Endodermal cell (in vitro differentiated cells): ENCODE data around the gene CERKL. TPM values are rescaled to one million over a fixed set of nuclear protein-coding genes. Genes with fewer than 3 reads are reported as not detected.

Experiments
- DNase-seq: peaks from one replicate; pipeline ENCODE4 v3.0.0-alpha.2; 2017
- H3K27ac ChIP-seq: 2 replicates; pipeline ENCODE4 v1.5.1; 2013; ENCODE audit warnings: mild to moderate bottlenecking, low read depth, low read length, moderate library complexity
- H3K27me3 ChIP-seq: 2 replicates; pipeline ENCODE4 v1.6.1; 2013; ENCODE audit warnings: mild to moderate bottlenecking, low read length, moderate library complexity; ENCODE audit not compliant: insufficient read depth, control insufficient read depth, poor library complexity, severe bottlenecking
- H3K36me3 ChIP-seq: 2 replicates; pipeline ENCODE4 v1.7.0; 2013; ENCODE audit warnings: mild to moderate bottlenecking, low read length, moderate library complexity; ENCODE audit not compliant: control insufficient read depth, insufficient read depth
- H3K4me1 ChIP-seq: one replicate; pipeline ENCODE4 v1.7.0; 2013; ENCODE audit warnings: low read length; ENCODE audit not compliant: control insufficient read depth, insufficient read depth
- H3K4me3 ChIP-seq: 2 replicates; pipeline ENCODE4 v1.5.1; 2013; ENCODE audit warnings: mild to moderate bottlenecking, low read length, moderate library complexity
- H3K9ac ChIP-seq: 2 replicates; pipeline ENCODE4 v1.6.1; 2013; ENCODE audit warnings: mild to moderate bottlenecking, low read length, moderate library complexity; ENCODE audit not compliant: poor library complexity, severe bottlenecking; ENCODE audit errors: extremely low read depth
- H3K9me3 ChIP-seq: 2 replicates; pipeline ENCODE4 v1.6.1; 2013; ENCODE audit warnings: mild to moderate bottlenecking, low read length, moderate library complexity; ENCODE audit not compliant: control insufficient read depth
- H3K27ac Mint-ChIP-seq: 2 replicates; pipeline ENCODE4 v1.8.0; 2020; ENCODE audit warnings: mixed read lengths
- H3K27me3 Mint-ChIP-seq: 2 replicates; pipeline ENCODE4 v1.8.0; 2021; ENCODE audit warnings: mild to moderate bottlenecking, mixed read lengths; ENCODE audit not compliant: insufficient read depth
- H3K36me3 Mint-ChIP-seq: 2 replicates; pipeline ENCODE4 v1.8.0; 2020; ENCODE audit warnings: low read depth, mixed read lengths
- H3K4me1 Mint-ChIP-seq: 2 replicates; pipeline ENCODE4 v1.8.0; 2020; ENCODE audit warnings: mixed read lengths
- H3K4me3 Mint-ChIP-seq: 2 replicates; pipeline ENCODE4 v1.8.0; 2020; ENCODE audit warnings: mild to moderate bottlenecking, moderate library complexity, mixed read lengths
- H3K9me3 Mint-ChIP-seq: 2 replicates; pipeline ENCODE4 v1.8.0; 2020; ENCODE audit warnings: mild to moderate bottlenecking, mixed read lengths
- CTCF ChIP-seq: fragments of 200-600 bp; sonication (generic); conservative IDR thresholded peaks from 2 replicates; pipeline ENCODE4 v1.5.0; 2021; ENCODE audit warnings: antibody characterized with exemption, mild to moderate bottlenecking
- WGBS, 2 experiments: methylation state at CpG; one replicate each; pipeline versions ENCODE4 v1.1.5 to v1.1.7; 2013; ENCODE audit warnings: missing lambda C conversion rate in 2 of 2, mixed read lengths in 1 of 2; ENCODE audit not compliant: insufficient coverage in 1 of 2, insufficient read length in 1 of 2; 5-methylcytosine and 5-hydroxymethylcytosine counted together
- total RNA-seq, 2 donors: library from RNA; stranded (reverse); fragmentation: NEBNext Ultra II Directional in 1 of 2; extraction: Animal tissue kit (Norgen Biotek cat#: 25700) in 1 of 2; gene quantifications; 2 replicates in 1 of 2; 3 replicates in 1 of 2; pipeline ENCODE4 v1.2.1, GENCODE V29; 2021

Gene CERKL
- total RNA-seq, 2 donors from 2014 or later: 0.20 to 0.31 TPM

- 83% methylated on average over 1 of the region's 1 CpG; no CpG with 5 or more reads in 1 of the 2 experiments for WGBS, 2 experiments
- Mint-ChIP-seq H3K4me1 (no peaks in the 10 kb centered on the region), H3K4me3 (no peak overlapping the region), H3K36me3 (no peaks in the 10 kb centered on the region), H3K27ac (no peak overlapping the region), H3K9me3 (no peaks in the 10 kb centered on the region), H3K27me3 (no peaks in the 10 kb centered on the region)
- no peaks in the 10 kb centered on the region for H3K36me3 ChIP-seq
- DNase-seq: no peak
- no peaks in the 10 kb centered on the region for H3K4me1 ChIP-seq
- no peaks in the 10 kb centered on the region for H3K9me3 ChIP-seq
- TF ChIP-seq CTCF: no peak
- H3K4me3 ChIP-seq: no peak overlapping the region
- no peak overlapping the region for H3K27ac ChIP-seq
- no peaks in the 10 kb centered on the region for H3K27me3 ChIP-seq
- H3K9ac ChIP-seq: no peak overlapping the region
These were observed 40.2 kb downstream of the CERKL start for GRCh38 chr2:181616715-181617114.

DNA sequence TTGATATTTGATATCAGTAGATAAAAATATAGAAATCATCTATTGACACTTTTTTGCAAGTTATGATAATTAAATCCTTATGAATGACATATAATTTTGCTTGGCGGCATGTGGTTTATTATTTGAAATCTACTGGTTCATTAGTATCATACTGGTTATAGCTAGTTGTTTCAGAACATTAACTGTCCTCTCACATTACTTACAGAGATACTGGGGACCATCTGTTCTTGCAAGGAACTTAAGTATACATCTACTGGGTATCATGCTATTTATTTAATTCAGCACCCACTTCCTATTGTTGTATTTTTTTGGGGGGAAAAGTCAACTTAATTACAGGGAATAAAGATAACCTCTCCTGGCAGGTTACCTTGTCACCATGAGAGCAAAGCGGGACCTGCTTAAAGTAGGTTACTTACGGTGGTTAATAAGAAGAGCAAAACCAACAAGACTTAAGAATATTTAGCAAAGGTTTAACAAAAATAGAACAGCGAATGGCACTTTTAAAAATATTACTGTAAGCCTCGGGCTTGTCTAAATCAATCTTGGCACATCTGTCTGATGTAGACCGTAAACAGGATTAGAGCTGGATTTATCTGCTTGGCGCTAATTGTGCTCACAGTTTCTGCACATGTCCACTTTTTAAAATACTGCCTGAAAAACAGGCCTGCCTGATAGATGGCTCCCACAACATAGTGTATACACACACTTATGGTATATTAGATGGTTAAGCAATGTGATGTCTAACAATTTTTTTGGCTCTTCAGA, 41.8 kb downstream of the CERKL start:
- TF ChIP-seq CTCF: no peak
- H3K9me3 Mint-ChIP-seq: no peaks in the 10 kb centered on the region
- H3K4me3 Mint-ChIP-seq: no peak overlapping the region
- no peaks in the 10 kb centered on the region for H3K4me1 Mint-ChIP-seq
- DNase-seq: no peak
- H3K4me3 ChIP-seq: no peak overlapping the region
- no peaks in the 10 kb centered on the region for H3K36me3 ChIP-seq
- no peaks in the 10 kb centered on the region for H3K9me3 ChIP-seq
- H3K27me3 Mint-ChIP-seq: no peaks in the 10 kb centered on the region
- no peaks in the 10 kb centered on the region for H3K4me1 ChIP-seq
- H3K27me3 ChIP-seq: no peaks in the 10 kb centered on the region
- H3K27ac Mint-ChIP-seq: no peak overlapping the region
- 93 to 96% methylated on average over 5 to 7 of the region's 7 CpGs for WGBS, 2 experiments
- H3K27ac ChIP-seq: no peak overlapping the region
- H3K36me3 Mint-ChIP-seq: no peaks in the 10 kb centered on the region
- no peak overlapping the region for H3K9ac ChIP-seq

GRCh38 chr2:181613241-181613640, 43.7 kb downstream of the CERKL start:
- no peaks in the 10 kb centered on the region for H3K9me3 ChIP-seq
- H3K4me1 ChIP-seq: no peaks in the 10 kb centered on the region
- Mint-ChIP-seq H3K4me3 (no peak overlapping the region), H3K4me1 (no peaks in the 10 kb centered on the region), H3K9me3 (no peaks in the 10 kb centered on the region), H3K36me3 (no peaks in the 10 kb centered on the region), H3K27ac (no peak overlapping the region), H3K27me3 (no peaks in the 10 kb centered on the region)
- 78 to 90% methylated on average over 2 of the region's 2 CpGs for WGBS, 2 experiments
- H3K27me3 ChIP-seq: no peaks in the 10 kb centered on the region
- H3K4me3 ChIP-seq: no peak overlapping the region
- no peak for TF ChIP-seq CTCF
- no peaks in the 10 kb centered on the region for H3K36me3 ChIP-seq
- H3K9ac ChIP-seq: no peak overlapping the region
- DNase-seq: no peak
- H3K27ac ChIP-seq: no peak overlapping the region
